IPS-18a (cell line): ENCODE results near the gene SHQ1.
"Not testable (repeated sequence)": the region's sequence is repeated elsewhere in the genome, so short reads cannot be mapped to it uniquely, and the experiment has no call there.

Source experiments
- H3K27ac ChIP-seq: one replicate; pipeline ENCODE4 v1.5.1; 2013; ENCODE audit warnings: low read length
- H3K27me3 ChIP-seq: one replicate; pipeline ENCODE4 v1.6.1; 2013; ENCODE audit warnings: mild to moderate bottlenecking, low read length; ENCODE audit not compliant: control insufficient read depth, insufficient read depth
- H3K36me3 ChIP-seq: one replicate; pipeline ENCODE4 v1.6.1; 2013; ENCODE audit warnings: low read depth, low read length; ENCODE audit not compliant: control insufficient read depth
- H3K4me1 ChIP-seq: one replicate; pipeline ENCODE4 v1.6.1; 2013; ENCODE audit warnings: low read depth, low read length; ENCODE audit not compliant: control insufficient read depth
- H3K4me3 ChIP-seq: one replicate; pipeline ENCODE4 v1.5.1; 2013; ENCODE audit warnings: low read length
- H3K9ac ChIP-seq: one replicate; pipeline ENCODE4 v1.6.1; 2013; ENCODE audit warnings: mild to moderate bottlenecking, low read length, moderate library complexity
- H3K9me3 ChIP-seq: one replicate; pipeline ENCODE4 v1.6.1; 2013; ENCODE audit warnings: low read depth, low read length; ENCODE audit not compliant: control insufficient read depth

Gene SHQ1

GRCh38 chr3:72794079-72794478 lies 54.2 kb downstream of the SHQ1 start:
- H3K27ac ChIP-seq, result no peak overlapping the region
- no peaks in the 10 kb centered on the region for H3K27me3 ChIP-seq
- H3K9me3 ChIP-seq, result no peaks in the 10 kb centered on the region

GRCh38 chr3:72791161-72791560 lies 57.1 kb downstream of the SHQ1 start:
- Histone ChIP-seq H3K27ac (peak overlapping the region; percentile 28), H3K36me3 (no peaks in the 10 kb centered on the region), H3K27me3 (no peaks in the 10 kb centered on the region)

More at GRCh38 chr3:72794079-72794478, 54.2 kb downstream of the SHQ1 start:
- Histone ChIP-seq H3K4me3 (no peak overlapping the region), H3K36me3 (no peaks in the 10 kb centered on the region), H3K9ac (no peak overlapping the region), H3K4me1 (peaks cover 20% of the 10 kb centered on the region)

GRCh38 chr3:72789786-72790185 lies 58.5 kb downstream of the SHQ1 start:
- Histone ChIP-seq H3K27ac (no peak overlapping the region), H3K27me3 (no peaks in the 10 kb centered on the region), H3K9ac (no peak overlapping the region), H3K9me3 (no peaks in the 10 kb centered on the region), H3K4me3 (no peak overlapping the region), H3K4me1 (peaks cover 7% of the 10 kb centered on the region), H3K36me3 (peaks cover under 1% of the 10 kb centered on the region)

More at GRCh38 chr3:72791161-72791560, 57.1 kb downstream of the SHQ1 start:
- no peaks in the 10 kb centered on the region for H3K9me3 ChIP-seq
- peaks cover 7% of the 10 kb centered on the region for H3K4me1 ChIP-seq
- H3K9ac ChIP-seq, result no peak overlapping the region
- no peak overlapping the region for H3K4me3 ChIP-seq

GRCh38 chr3:72788232-72788631 lies 60.0 kb downstream of the SHQ1 start:
- not testable (repeated sequence) for H3K36me3 ChIP-seq, H3K27me3 ChIP-seq, H3K9me3 ChIP-seq, H3K27ac ChIP-seq, H3K4me3 ChIP-seq, H3K9ac ChIP-seq, H3K4me1 ChIP-seq

- Histone ChIP-seq H3K36me3 (peaks cover 3% of the 10 kb centered on the region), H3K9ac (no peak overlapping the region), H3K27me3 (no peaks in the 10 kb centered on the region)
These were observed 61.6 kb downstream of the SHQ1 start for GRCh38 chr3:72786668-72787067.

GRCh38 chr3:72784226-72784625 lies 64.0 kb downstream of the SHQ1 start:
- no peak overlapping the region for H3K9ac ChIP-seq
- H3K4me1 ChIP-seq, result no peaks in the 10 kb centered on the region
- H3K4me3 ChIP-seq, result no peak overlapping the region
- no peaks in the 10 kb centered on the region for H3K27me3 ChIP-seq
- peaks cover 3% of the 10 kb centered on the region for H3K36me3 ChIP-seq
- no peaks in the 10 kb centered on the region for H3K9me3 ChIP-seq
- H3K27ac ChIP-seq, result no peak overlapping the region

More at GRCh38 chr3:72786668-72787067, 61.6 kb downstream of the SHQ1 start:
- no peak overlapping the region for H3K4me3 ChIP-seq
- H3K4me1 ChIP-seq, result peaks cover 7% of the 10 kb centered on the region
- no peak overlapping the region for H3K27ac ChIP-seq
- H3K9me3 ChIP-seq, result no peaks in the 10 kb centered on the region

- Histone ChIP-seq H3K9me3 (no peaks in the 10 kb centered on the region), H3K36me3 (peaks cover 3% of the 10 kb centered on the region)
These were observed 65.7 kb downstream of the SHQ1 start for GRCh38 chr3:72782521-72782920.

GRCh38 chr3:72769758-72770540 lies 78.3 kb downstream of the SHQ1 start:
- H3K4me3 ChIP-seq, result no peak overlapping the region
- no peak overlapping the region for H3K27ac ChIP-seq
- no peak overlapping the region for H3K9ac ChIP-seq
- H3K9me3 ChIP-seq, result no peaks in the 10 kb centered on the region
- H3K4me1 ChIP-seq, result peaks cover 46% of the 10 kb centered on the region
- no peaks in the 10 kb centered on the region for H3K36me3 ChIP-seq
- H3K27me3 ChIP-seq, result no peaks in the 10 kb centered on the region

More at GRCh38 chr3:72782521-72782920, 65.7 kb downstream of the SHQ1 start:
- Histone ChIP-seq H3K27ac (no peak overlapping the region), H3K27me3 (no peaks in the 10 kb centered on the region), H3K4me1 (no peaks in the 10 kb centered on the region), H3K9ac (no peak overlapping the region), H3K4me3 (no peak overlapping the region)

- H3K4me3 ChIP-seq, result peak overlapping the region; percentile 34
- H3K27ac ChIP-seq, result no peak overlapping the region
- H3K36me3 ChIP-seq, result no peaks in the 10 kb centered on the region
- no peaks in the 10 kb centered on the region for H3K9me3 ChIP-seq
- no peaks in the 10 kb centered on the region for H3K27me3 ChIP-seq
- peaks cover 46% of the 10 kb centered on the region for H3K4me1 ChIP-seq
- H3K9ac ChIP-seq, result no peak overlapping the region
These were observed 79.3 kb downstream of the SHQ1 start for GRCh38 chr3:72768936-72769335.

- H3K27me3 ChIP-seq, result no peaks in the 10 kb centered on the region
- H3K9ac ChIP-seq, result no peak overlapping the region
- H3K27ac ChIP-seq, result no peak overlapping the region
- H3K36me3 ChIP-seq, result no peaks in the 10 kb centered on the region
- H3K9me3 ChIP-seq, result no peaks in the 10 kb centered on the region
- H3K4me3 ChIP-seq, result peak overlapping the region; percentile 34
- peaks cover 46% of the 10 kb centered on the region for H3K4me1 ChIP-seq
These were observed 79.8 kb downstream of the SHQ1 start for GRCh38 chr3:72768481-72768880.

GRCh38 chr3:72768006-72768441 lies 80.2 kb downstream of the SHQ1 start:
- Histone ChIP-seq H3K27me3 (no peaks in the 10 kb centered on the region), H3K9me3 (no peaks in the 10 kb centered on the region), H3K4me1 (peaks cover 46% of the 10 kb centered on the region), H3K36me3 (no peaks in the 10 kb centered on the region), H3K27ac (peak overlapping the region; percentile 38), H3K4me3 (peak overlapping the region; percentile 34), H3K9ac (peak overlapping the region; percentile 1)

GRCh38 chr3:72766866-72767265 lies 81.4 kb downstream of the SHQ1 start:
- no peaks in the 10 kb centered on the region for H3K36me3 ChIP-seq
- H3K27ac ChIP-seq, result no peak overlapping the region
- no peaks in the 10 kb centered on the region for H3K27me3 ChIP-seq
- H3K9me3 ChIP-seq, result no peaks in the 10 kb centered on the region
- H3K4me1 ChIP-seq, result peaks cover 46% of the 10 kb centered on the region
- H3K9ac ChIP-seq, result no peak overlapping the region
- H3K4me3 ChIP-seq, result peak overlapping the region; percentile 34
